OCI-LY7 (cell line): ENCODE data around the gene GRB7.
"Not testable (repeated sequence)": the region's sequence is repeated elsewhere in the genome, so short reads cannot be mapped to it uniquely, and the experiment has no call there.

ENCODE experiments used
- CTCF ChIP-seq: fragments of 200-600 bp; sonication (generic); conservative IDR thresholded peaks from 2 replicates; pipeline ENCODE4 v1.5.1; 2014; ENCODE audit warnings: mild to moderate bottlenecking, antibody characterized with exemption, low read length, moderate library complexity, mixed read lengths
- EZH2phosphoT487 ChIP-seq: fragments of 200-600 bp; sonication (generic); IDR thresholded peaks from 2 replicates; pipeline ENCODE4 v1.6.1; 2018; ENCODE audit warnings: low read depth, borderline replicate concordance, mild to moderate bottlenecking, mixed run types, antibody characterized with exemption, low read length, moderate library complexity, mixed read lengths

- not testable (repeated sequence) for TF ChIP-seq CTCF, EZH2phosphoT487
Observed at GRCh38 chr17:39699157-39699817, 38.5 kb upstream of the GRB7 start.
